PC-3 (cell line): ENCODE results near the gene RETREG3. TPM values are rescaled to one million over a fixed set of nuclear protein-coding genes. Genes with fewer than 3 reads are reported as not detected.

ENCODE experiments used
- ATAC-seq: fragments of 200-7000 bp; cut with Tn5 transposase; 2 replicates; pipeline ENCODE4 v1.9.1; 2020; ENCODE audit warnings: mild to moderate bottlenecking, moderate library complexity
- BruUV-seq: library from RNA; stranded (reverse); fragments of 400-500 nt; replicated peaks from 2 replicates; lab custom pipeline; 2021; lab: Mats Ljungman, UMichigan
- CTCF ChIA-PET: fragments of 300-600 bp; sonication (Branson Sonifier 250); formaldehyde crosslinking; loops from one replicate; lab custom pipeline; 2022; ENCODE audit warnings: antibody characterized with exemption; lab: Charles Lee
- POLR2A ChIA-PET: fragments of 300-600 bp; sonication (Branson Sonifier 250); formaldehyde crosslinking; loops from one replicate; lab custom pipeline; 2022; ENCODE audit warnings: antibody characterized with exemption; ENCODE audit not compliant: unreplicated experiment; lab: Charles Lee
- DNase-seq: peaks from one replicate; pipeline ENCODE4 v3.0.0-alpha.2; 2015
- H2AFZ ChIP-seq: fragments of 300-600 bp; sonication (generic); 2 replicates; pipeline ENCODE4 v1.6.0; 2016; ENCODE audit warnings: antibody characterized with exemption, low read length
- H3F3A ChIP-seq: fragments of 300-600 bp; sonication (generic); one replicate; pipeline ENCODE4 v1.6.0; 2017; ENCODE audit warnings: antibody characterized with exemption, low read length, control low read depth, mild to moderate bottlenecking; ENCODE audit not compliant: unreplicated experiment
- H3K27ac ChIP-seq: fragments of 300-600 bp; sonication (generic); 2 replicates; pipeline ENCODE4 v1.5.1; 2016; ENCODE audit warnings: mild to moderate bottlenecking, low read length
- H3K27me3 ChIP-seq: fragments of 300-600 bp; sonication (generic); 2 replicates; pipeline ENCODE4 v1.6.1; 2016; ENCODE audit warnings: low read length, mixed read lengths
- H3K36me3 ChIP-seq: fragments of 300-600 bp; sonication (generic); 2 replicates; pipeline ENCODE4 v1.6.1; 2016; ENCODE audit warnings: low read depth, mixed run types, low read length, mixed read lengths
- H3K4me1 ChIP-seq: fragments of 300-600 bp; sonication (generic); 2 replicates; pipeline ENCODE4 v1.5.1; 2016; ENCODE audit warnings: low read length; ENCODE audit not compliant: insufficient read depth
- H3K4me2 ChIP-seq: fragments of 300-600 bp; sonication (generic); 2 replicates; pipeline ENCODE4 v1.6.0; 2016; ENCODE audit warnings: low read length
- H3K4me3 ChIP-seq: fragments of 300-600 bp; sonication (generic); 2 replicates; pipeline ENCODE4 v1.5.1; 2016; ENCODE audit warnings: mild to moderate bottlenecking, low read length, mixed read lengths
- H3K79me2 ChIP-seq: fragments of 300-600 bp; sonication (generic); 2 replicates; pipeline ENCODE4 v1.6.1; 2017; ENCODE audit warnings: low read length, mixed read lengths
- H3K9ac ChIP-seq: fragments of 300-600 bp; sonication (generic); 2 replicates; pipeline ENCODE4 v1.6.0; 2016; ENCODE audit warnings: mild to moderate bottlenecking, low read length
- H3K9me2 ChIP-seq: fragments of 300-600 bp; sonication (generic); replicated peaks from 2 replicates; pipeline ENCODE4 v1.6.1; 2016; ENCODE audit warnings: mixed run types, low read length, mixed read lengths
- H3K9me3 ChIP-seq: fragments of 300-600 bp; sonication (generic); 2 replicates; pipeline ENCODE4 v1.6.1; 2016; ENCODE audit warnings: low read length, mixed read lengths
- H4K20me1 ChIP-seq: fragments of 300-600 bp; sonication (generic); 2 replicates; pipeline ENCODE4 v1.6.1; 2016; ENCODE audit warnings: low read length, mixed read lengths
- EZH2 ChIP-seq: fragments of 300-600 bp; sonication (generic); IDR thresholded peaks from one replicate; pipeline ENCODE4 v1.6.1; 2017; ENCODE audit warnings: antibody characterized with exemption, mild to moderate bottlenecking, low read length; ENCODE audit not compliant: unreplicated experiment
- EZH2phosphoT487 ChIP-seq: fragments of 300-600 bp; sonication (generic); IDR thresholded peaks from 2 replicates; pipeline ENCODE4 v1.6.1; 2018; ENCODE audit warnings: mild to moderate bottlenecking, antibody characterized with exemption, low read length, borderline replicate concordance
- intact Hi-C: fragments of 100-400 bp; cut with micrococcal nuclease; formaldehyde crosslinking; loops from 2 replicates; pipeline ENCODE4 v1.9.0; 2023
- total RNA-seq: library from RNA; depleted of rRNA; stranded (reverse); fragments of >200 nt; gene quantifications from 2 replicates; pipeline ENCODE4 v1.2.3, GENCODE V29; 2014
- TF ChIP-seq, protein P1 (sequence below): fragments of 300-600 bp; sonication (generic); conservative IDR thresholded peaks from 2 replicates; pipeline ENCODE4 v1.5.1; 2017; ENCODE audit warnings: antibody characterized with exemption, low read depth, mild to moderate bottlenecking, low read length

The RETREG3 gene
- total RNA-seq, 1 experiment from 2014 or later, result 19.3 TPM

DNA sequence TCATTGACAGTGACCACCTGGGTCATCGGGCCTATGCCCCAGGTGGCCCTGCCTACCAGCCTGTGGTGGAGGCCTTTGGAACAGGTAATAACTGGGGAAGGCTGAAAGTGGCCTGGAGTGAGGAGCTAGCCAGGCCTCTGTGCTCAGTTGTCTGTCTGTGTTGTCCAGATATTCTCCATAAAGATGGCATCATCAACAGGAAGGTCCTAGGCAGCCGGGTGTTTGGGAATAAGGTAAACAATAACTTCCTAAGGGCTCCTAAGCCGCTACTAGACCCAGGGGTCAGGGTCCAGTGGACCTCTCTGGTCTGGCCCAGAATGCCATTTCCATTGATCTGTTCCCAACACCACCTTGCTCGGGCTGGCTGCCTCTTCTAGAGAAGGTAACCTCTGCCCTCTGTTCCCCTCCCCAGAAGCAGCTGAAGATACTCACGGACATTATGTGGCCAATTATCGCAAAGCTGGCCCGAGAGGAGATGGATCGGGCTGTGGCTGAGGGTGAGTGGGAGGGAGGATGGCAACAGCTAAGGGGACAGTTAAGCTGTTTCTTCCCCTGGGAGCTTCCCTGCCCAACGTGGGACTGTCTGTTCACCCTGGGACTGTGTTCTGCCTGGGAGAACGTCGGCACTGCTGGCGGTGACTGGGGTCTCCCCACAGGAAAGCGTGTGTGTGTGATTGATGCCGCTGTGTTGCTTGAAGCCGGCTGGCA is 44.2 kb downstream of the RETREG3 start:
- Histone ChIP-seq H3K9ac (no peak overlapping the region), H3K9me3 (no peaks in the 10 kb centered on the region), H3K4me1 (peaks cover 25% of the 10 kb centered on the region), H3K4me2 (no peak overlapping the region), H3K27ac (no peak overlapping the region), H3K4me3 (no peak overlapping the region), H3K79me2 (peaks cover 55% of the 10 kb centered on the region), H3K27me3 (no peaks in the 10 kb centered on the region), H3K36me3 (peaks cover 13% of the 10 kb centered on the region; the same call in 1 of the 2 replicates), H3F3A (no peaks in the 10 kb centered on the region), H3K9me2 (no peaks in the 10 kb centered on the region), H2AFZ (no peak overlapping the region), H4K20me1 (no peaks in the 10 kb centered on the region)
- ChIA-PET CTCF (no interaction called here), POLR2A (interaction anchor here (0.6 kb wide), 1 partner anchor 549 kb away, joined by 3 read pairs; no protein-coding TSS in a partner anchor)
- TF ChIP-seq, protein P1, sequence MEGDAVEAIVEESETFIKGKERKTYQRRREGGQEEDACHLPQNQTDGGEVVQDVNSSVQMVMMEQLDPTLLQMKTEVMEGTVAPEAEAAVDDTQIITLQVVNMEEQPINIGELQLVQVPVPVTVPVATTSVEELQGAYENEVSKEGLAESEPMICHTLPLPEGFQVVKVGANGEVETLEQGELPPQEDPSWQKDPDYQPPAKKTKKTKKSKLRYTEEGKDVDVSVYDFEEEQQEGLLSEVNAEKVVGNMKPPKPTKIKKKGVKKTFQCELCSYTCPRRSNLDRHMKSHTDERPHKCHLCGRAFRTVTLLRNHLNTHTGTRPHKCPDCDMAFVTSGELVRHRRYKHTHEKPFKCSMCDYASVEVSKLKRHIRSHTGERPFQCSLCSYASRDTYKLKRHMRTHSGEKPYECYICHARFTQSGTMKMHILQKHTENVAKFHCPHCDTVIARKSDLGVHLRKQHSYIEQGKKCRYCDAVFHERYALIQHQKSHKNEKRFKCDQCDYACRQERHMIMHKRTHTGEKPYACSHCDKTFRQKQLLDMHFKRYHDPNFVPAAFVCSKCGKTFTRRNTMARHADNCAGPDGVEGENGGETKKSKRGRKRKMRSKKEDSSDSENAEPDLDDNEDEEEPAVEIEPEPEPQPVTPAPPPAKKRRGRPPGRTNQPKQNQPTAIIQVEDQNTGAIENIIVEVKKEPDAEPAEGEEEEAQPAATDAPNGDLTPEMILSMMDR, result no peak
- TF ChIP-seq EZH2phosphoT487, result no peak
- no peak for TF ChIP-seq EZH2
- ATAC-seq (no peak), DNase-seq (no peak)
- intact Hi-C loops, result no loop called here
- BruUV-seq, result no TSS peak

DNA sequence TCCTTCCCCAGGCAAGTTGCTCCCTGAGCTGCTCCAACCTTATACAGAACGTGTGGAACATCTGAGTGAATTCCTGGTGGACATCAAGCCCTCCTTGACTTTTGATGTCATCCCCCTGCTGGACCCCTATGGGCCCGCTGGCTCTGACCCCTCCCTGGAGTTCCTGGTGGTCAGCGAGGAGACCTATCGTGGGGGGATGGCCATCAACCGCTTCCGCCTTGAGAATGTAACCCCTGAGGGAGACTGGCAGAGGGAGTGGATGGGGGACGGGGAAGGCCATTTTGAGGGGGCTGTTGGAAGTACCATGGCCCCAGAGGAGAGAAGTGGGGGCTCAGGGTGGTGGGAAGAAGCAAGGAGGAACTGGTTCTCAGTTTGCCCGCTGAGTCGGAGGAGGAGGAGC is 45.2 kb downstream of the RETREG3 start:
- no TSS peak for BruUV-seq

More for the DNA sequence above, 45.2 kb downstream of the RETREG3 start:
- Histone ChIP-seq H3K79me2 (peaks cover 50% of the 10 kb centered on the region), H3K4me2 (peak overlapping the region; percentile 99), H3K9ac (no peak overlapping the region), H3K9me3 (no peaks in the 10 kb centered on the region), H3K36me3 (peaks cover 6% of the 10 kb centered on the region; the same call in 1 of the 2 replicates), H3F3A (no peaks in the 10 kb centered on the region), H3K4me3 (peak overlapping the region; percentile 83; the same call in 1 of the 2 replicates), H4K20me1 (no peaks in the 10 kb centered on the region), H3K9me2 (no peaks in the 10 kb centered on the region), H2AFZ (no peak overlapping the region), H3K27ac (no peak overlapping the region), H3K4me1 (peaks cover 25% of the 10 kb centered on the region), H3K27me3 (no peaks in the 10 kb centered on the region)
- TF ChIP-seq EZH2phosphoT487 (no peak), EZH2 (no peak)
- TF ChIP-seq, protein P1, result no peak
- no peak for ATAC-seq
- intact Hi-C loops, result no loop called here
- ChIA-PET POLR2A (no interaction called here), CTCF (no interaction called here)
- no peak for DNase-seq
